Adipocyte (in vitro differentiated cells): ENCODE results near the gene LAMA1.

Source experiments
- DNase-seq: peaks from one replicate; pipeline ENCODE4 v3.0.0-alpha.2; 2015; ENCODE audit warnings: low read depth
- H3K27me3 ChIP-seq: replicated peaks from 2 replicates; pipeline ENCODE4 v1.7.0; 2013; ENCODE audit warnings: mild to moderate bottlenecking, low read length, moderate library complexity; ENCODE audit not compliant: control insufficient read depth, insufficient read depth
- H3K36me3 ChIP-seq: 2 replicates; pipeline ENCODE4 v1.7.0; 2013; ENCODE audit warnings: low read length, mild to moderate bottlenecking, moderate library complexity; ENCODE audit not compliant: control insufficient read depth, insufficient read depth, severe bottlenecking
- H3K4me1 ChIP-seq: 2 replicates; pipeline ENCODE4 v1.7.0; 2013; ENCODE audit warnings: mild to moderate bottlenecking, low read length, moderate library complexity; ENCODE audit not compliant: control insufficient read depth, insufficient read depth
- H3K4me3 ChIP-seq: 2 replicates; pipeline ENCODE4 v1.7.0; 2013; ENCODE audit warnings: mild to moderate bottlenecking, low read length, moderate library complexity
- H3K9ac ChIP-seq: 2 replicates; pipeline ENCODE4 v1.7.0; 2013; ENCODE audit warnings: mild to moderate bottlenecking, low read length, moderate library complexity
- H3K9me3 ChIP-seq: 2 replicates; pipeline ENCODE4 v1.7.0; 2013; ENCODE audit warnings: mild to moderate bottlenecking, low read length, moderate library complexity; ENCODE audit not compliant: control insufficient read depth

LAMA1 gene, protein sequence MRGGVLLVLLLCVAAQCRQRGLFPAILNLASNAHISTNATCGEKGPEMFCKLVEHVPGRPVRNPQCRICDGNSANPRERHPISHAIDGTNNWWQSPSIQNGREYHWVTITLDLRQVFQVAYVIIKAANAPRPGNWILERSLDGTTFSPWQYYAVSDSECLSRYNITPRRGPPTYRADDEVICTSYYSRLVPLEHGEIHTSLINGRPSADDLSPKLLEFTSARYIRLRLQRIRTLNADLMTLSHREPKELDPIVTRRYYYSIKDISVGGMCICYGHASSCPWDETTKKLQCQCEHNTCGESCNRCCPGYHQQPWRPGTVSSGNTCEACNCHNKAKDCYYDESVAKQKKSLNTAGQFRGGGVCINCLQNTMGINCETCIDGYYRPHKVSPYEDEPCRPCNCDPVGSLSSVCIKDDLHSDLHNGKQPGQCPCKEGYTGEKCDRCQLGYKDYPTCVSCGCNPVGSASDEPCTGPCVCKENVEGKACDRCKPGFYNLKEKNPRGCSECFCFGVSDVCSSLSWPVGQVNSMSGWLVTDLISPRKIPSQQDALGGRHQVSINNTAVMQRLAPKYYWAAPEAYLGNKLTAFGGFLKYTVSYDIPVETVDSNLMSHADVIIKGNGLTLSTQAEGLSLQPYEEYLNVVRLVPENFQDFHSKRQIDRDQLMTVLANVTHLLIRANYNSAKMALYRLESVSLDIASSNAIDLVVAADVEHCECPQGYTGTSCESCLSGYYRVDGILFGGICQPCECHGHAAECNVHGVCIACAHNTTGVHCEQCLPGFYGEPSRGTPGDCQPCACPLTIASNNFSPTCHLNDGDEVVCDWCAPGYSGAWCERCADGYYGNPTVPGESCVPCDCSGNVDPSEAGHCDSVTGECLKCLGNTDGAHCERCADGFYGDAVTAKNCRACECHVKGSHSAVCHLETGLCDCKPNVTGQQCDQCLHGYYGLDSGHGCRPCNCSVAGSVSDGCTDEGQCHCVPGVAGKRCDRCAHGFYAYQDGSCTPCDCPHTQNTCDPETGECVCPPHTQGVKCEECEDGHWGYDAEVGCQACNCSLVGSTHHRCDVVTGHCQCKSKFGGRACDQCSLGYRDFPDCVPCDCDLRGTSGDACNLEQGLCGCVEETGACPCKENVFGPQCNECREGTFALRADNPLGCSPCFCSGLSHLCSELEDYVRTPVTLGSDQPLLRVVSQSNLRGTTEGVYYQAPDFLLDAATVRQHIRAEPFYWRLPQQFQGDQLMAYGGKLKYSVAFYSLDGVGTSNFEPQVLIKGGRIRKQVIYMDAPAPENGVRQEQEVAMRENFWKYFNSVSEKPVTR (N-terminal part only)

DNA sequence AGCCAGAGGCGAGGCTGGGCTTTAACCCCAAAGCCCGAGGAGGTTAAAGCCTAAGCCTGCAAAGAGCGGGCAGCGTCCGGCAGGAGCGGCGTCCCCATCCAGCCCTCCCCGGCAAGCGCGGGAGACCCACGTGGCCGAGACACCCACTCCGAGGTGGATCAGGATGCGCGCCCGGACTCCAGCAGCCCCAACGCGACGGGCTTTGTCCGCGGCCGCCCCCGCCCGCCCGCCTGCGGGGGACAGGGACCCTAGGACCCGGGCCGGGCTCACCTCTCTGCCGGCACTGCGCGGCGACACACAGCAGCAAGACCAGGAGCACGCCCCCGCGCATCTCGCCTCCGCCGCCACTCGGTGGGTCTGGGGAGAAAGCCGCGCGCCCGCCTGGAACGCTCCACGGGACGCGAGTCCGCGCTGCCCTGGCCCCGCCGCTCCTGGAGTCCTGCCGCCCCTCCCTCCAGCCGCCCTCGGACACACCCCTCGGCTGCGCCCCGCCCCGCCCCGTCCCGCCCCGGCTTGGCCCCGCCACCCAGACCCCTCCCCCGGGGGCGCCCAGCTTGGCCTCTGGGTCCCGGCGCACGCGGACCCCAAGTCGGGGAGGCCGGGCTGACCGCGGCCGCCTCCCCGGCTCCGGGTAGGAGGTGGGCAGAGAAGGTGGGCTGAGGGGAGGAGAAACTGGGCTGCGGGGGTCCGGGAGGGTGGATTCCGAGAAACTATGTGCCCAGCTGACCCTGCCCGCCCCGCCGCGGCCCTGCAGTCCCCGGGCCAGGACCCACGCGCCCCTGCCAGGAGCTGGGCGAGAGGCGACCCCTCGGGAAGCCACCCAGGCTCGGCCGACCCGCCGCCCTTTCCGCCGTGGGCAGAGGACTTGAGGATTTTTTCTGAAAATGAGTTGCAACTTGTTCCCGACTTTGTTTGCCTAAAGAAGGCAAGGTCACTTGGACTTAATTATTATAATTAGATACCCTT lies at the start of gene LAMA1:
TSS of gene LAMA1 (minus strand) at position 408 of the 966 bp plus-strand sequence. CDS start at position 331, 77 bp downstream.
- no peaks in the 10 kb centered on the region for H3K9me3 ChIP-seq

DNA sequence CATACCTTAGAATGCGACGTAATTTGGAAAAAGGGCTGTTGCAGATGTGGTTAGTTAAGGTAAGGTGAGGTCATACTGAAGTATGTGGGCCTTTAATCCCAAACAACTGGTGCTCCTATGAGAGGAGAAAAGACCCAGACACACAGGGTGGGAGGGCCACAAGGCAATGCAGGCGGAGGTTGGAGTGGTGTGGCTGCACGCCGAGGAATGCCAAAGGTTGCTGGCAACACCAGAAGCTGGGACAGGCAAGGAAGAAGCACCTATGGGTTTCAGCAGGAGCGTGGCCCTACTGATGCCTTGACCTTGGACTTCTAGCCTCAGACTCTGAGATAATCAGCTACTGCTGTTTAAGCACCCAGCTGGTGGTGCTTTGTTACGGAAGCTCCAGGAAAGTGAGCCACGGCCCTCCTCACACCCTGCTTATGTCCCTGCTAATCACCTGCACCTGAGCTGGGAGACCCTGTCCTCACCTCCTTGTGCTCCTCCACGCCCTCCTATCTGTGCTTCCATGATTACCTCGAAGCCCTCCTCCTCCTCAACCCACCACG lies 48.3 kb upstream of the LAMA1 start:
- Histone ChIP-seq H3K36me3 (no peaks in the 10 kb centered on the region), H3K4me1 (peaks cover 20% of the 10 kb centered on the region), H3K27me3 (peaks cover 6% of the 10 kb centered on the region), H3K9me3 (no peaks in the 10 kb centered on the region), H3K9ac (no peak overlapping the region), H3K4me3 (no peak overlapping the region)
- DNase-seq, result no peak

More for the DNA sequence above, at the start of gene LAMA1:
- Histone ChIP-seq H3K4me1 (peaks cover 7% of the 10 kb centered on the region), H3K27me3 (peaks cover 7% of the 10 kb centered on the region), H3K4me3 (peak within 1 kb of the TSS; percentile 82), H3K9ac (peak within 1 kb of the TSS; percentile 51), H3K36me3 (no peaks in the 10 kb centered on the region)
- peak; percentile 68 for DNase-seq

DNA sequence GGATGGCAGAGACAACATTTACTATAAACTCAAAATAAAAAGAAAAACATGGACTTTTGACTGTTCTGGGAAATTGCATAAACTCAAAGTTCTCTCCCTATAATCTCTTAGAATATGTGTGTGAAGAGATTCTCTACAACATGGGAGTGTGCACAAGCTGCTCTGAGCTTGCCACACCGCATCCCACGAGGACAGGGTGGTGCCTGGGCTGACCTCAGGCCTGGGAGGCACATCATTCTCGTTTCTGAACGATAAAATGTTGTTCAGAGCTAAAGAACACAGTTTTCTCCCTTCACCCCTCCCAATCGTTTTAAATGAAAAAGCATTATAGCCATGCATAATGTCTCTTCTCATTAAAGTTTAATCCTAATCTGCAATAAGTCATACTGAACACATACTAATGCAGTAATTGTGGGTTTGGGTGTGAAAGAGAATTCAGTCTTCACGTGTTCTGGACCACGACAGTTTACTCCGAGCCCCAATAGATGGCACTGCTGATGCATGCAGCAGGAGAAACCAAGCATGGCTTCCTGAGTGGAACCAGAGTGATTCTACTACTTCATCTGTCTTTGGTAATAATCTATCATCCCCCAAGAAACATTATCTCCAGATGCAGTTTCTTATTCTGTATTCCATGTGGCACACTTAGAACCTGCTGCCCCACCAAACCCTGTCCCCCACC lies 46.9 kb upstream of the LAMA1 start:
- peaks cover 20% of the 10 kb centered on the region for H3K4me1 ChIP-seq
- DNase-seq, result no peak
- no peaks in the 10 kb centered on the region for H3K27me3 ChIP-seq
- no peaks in the 10 kb centered on the region for H3K9me3 ChIP-seq
- H3K4me3 ChIP-seq, result no peak overlapping the region
- H3K9ac ChIP-seq, result no peak overlapping the region
- H3K36me3 ChIP-seq, result no peaks in the 10 kb centered on the region

DNA sequence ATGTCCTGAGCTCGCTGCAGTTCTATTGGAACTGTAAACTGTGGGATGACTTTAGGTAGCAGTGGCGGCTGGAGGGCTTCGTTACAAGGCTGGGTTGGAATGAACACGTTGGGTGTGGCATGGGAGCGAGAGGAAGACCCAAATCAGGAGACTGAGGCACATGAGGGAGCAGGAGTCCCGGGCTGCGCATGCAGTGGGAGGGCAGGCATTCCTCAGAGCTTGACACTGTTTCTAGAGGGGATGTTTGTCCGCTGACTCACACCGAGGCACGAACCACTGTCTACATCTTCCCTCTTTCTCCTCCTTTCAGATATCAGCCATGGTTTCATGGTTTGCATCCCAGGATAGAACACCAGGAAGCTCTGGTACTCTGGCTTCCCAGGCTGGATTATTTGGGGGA lies 40.6 kb upstream of the LAMA1 start:
- Histone ChIP-seq H3K27me3 (no peaks in the 10 kb centered on the region), H3K9ac (no peak overlapping the region), H3K9me3 (no peaks in the 10 kb centered on the region), H3K4me3 (no peak overlapping the region), H3K4me1 (peaks cover 16% of the 10 kb centered on the region), H3K36me3 (no peaks in the 10 kb centered on the region)
- peak; percentile 76 for DNase-seq

DNA sequence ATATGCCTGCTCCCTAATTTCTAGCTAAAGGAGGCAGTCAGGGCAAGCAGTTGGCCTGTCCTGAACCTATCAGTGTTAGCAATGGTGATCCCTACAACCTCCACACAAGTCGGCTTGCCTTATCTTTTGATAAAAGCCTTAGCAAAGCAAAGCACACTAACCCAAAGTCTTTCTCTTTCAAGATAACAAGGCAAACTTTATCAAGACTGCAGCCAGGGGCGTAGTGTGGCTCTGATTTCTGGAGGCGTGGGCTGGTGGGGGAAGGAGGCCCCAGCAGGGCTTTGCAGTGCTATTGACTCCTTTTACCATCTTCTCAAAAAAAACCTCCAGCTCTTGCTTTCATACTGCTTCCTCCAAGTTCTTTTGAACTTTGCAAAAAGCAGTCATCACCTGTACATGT lies 40.2 kb upstream of the LAMA1 start:
- Histone ChIP-seq H3K27me3 (no peaks in the 10 kb centered on the region), H3K4me3 (no peak overlapping the region), H3K9ac (no peak overlapping the region), H3K9me3 (no peaks in the 10 kb centered on the region), H3K4me1 (peaks cover 13% of the 10 kb centered on the region), H3K36me3 (no peaks in the 10 kb centered on the region)
- no peak for DNase-seq

DNA sequence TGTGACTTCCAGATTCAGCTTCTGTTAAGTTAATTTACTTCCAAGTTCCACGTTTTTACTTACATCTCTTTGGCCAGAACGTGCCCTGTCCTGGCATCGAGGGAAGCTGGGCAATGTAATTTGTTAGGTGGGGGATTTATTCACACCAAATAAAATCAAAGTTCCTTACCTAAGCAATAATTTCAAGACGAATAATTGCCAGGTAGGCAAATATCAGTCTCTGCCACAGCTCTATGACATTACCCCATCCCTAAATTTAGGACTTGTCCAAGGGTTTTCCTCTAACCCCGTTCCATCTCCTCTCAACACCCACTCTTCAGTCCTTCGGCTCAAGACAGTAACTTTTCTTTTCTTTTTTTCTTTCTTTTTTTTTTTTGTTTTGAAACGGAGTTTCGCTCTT lies 38.3 kb upstream of the LAMA1 start:
- DNase-seq, result no peak
- H3K9me3 ChIP-seq, result no peaks in the 10 kb centered on the region
- H3K4me3 ChIP-seq, result no peak overlapping the region
- no peaks in the 10 kb centered on the region for H3K36me3 ChIP-seq
- no peaks in the 10 kb centered on the region for H3K4me1 ChIP-seq
- no peaks in the 10 kb centered on the region for H3K27me3 ChIP-seq
- no peak overlapping the region for H3K9ac ChIP-seq

DNA sequence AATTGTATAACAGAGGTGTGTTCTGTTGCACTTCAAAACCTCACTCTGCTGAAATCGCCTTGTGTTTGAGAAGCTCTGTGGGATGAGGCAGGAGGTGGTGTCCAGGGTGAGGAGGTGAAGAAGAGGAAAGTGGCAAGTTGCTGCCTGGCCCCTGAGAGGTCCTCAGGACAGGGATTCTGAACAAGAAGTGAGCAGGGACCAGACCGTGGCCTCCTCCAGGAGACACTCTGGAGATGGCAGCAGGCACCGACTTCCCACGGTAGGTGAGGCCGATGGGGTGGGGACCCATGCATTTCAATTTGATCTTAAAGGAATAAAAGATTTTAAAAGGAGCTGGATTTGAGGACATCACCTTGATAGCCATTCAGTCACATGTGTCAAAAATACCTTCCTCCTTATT lies 37.5 kb upstream of the LAMA1 start:
- H3K4me1 ChIP-seq, result no peaks in the 10 kb centered on the region
- no peak overlapping the region for H3K4me3 ChIP-seq
- H3K27me3 ChIP-seq, result no peaks in the 10 kb centered on the region
- no peaks in the 10 kb centered on the region for H3K36me3 ChIP-seq
- no peak for DNase-seq
- H3K9me3 ChIP-seq, result no peaks in the 10 kb centered on the region
- no peak overlapping the region for H3K9ac ChIP-seq

DNA sequence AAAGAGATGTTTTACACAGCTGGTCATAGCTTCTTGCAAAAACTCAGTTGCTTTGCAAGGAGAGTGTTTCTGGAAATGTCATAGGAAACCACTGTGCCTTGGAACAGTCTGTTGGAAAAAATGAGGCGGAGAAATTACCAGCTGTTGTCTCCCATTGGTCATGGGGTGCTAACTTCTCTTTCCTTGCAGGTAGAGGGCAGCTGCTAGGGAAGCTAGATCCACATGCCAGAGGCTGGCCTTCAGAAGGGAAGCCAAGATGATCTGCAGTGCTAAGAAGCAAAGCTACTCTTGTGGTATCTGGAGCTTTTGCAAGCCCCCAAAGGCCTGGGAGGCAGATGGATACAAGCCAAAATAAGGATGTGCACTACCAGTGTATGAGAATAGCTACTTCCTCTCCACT lies 34.8 kb upstream of the LAMA1 start:
- H3K36me3 ChIP-seq, result no peaks in the 10 kb centered on the region
- no peak overlapping the region for H3K9ac ChIP-seq
- no peak overlapping the region for H3K4me3 ChIP-seq
- no peaks in the 10 kb centered on the region for H3K4me1 ChIP-seq
- no peaks in the 10 kb centered on the region for H3K27me3 ChIP-seq
- H3K9me3 ChIP-seq, result no peaks in the 10 kb centered on the region
- no peak for DNase-seq

DNA sequence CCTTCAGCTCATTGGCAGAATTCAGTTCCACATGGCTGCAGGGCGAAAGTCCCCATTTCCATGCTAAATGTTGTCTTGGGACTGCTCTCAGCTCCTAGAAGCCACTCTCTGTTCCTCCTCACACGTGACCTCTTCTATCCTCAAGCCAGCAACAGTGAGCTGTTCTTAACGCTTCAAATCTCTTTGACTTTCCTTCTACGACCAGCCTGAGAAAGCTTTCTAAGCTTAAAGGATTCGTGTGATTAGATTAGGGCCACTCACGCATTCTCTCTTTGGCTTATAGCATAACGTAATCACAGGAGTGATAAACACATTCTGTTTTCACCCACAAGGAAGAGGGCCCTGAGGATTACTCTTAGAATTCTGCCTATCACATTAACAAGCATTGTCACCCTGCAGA lies 29.8 kb upstream of the LAMA1 start:
- no peaks in the 10 kb centered on the region for H3K27me3 ChIP-seq
- H3K4me1 ChIP-seq, result no peaks in the 10 kb centered on the region
- H3K9ac ChIP-seq, result no peak overlapping the region
- no peaks in the 10 kb centered on the region for H3K9me3 ChIP-seq
- no peak overlapping the region for H3K4me3 ChIP-seq
- no peak for DNase-seq
- no peaks in the 10 kb centered on the region for H3K36me3 ChIP-seq
